Skin epidermis (tissue), 12 donors: ENCODE measurements around the gene CXCL16.
"Not testable (repeated sequence)": the region's sequence is repeated elsewhere in the genome, so short reads cannot be mapped to it uniquely, and the experiment has no call there.

ENCODE experiments used
- H3K27ac ChIP-seq, 21 experiments: fragments of 200-600 bp; sonication (generic) in 11 of 21; one replicate each; pipeline ENCODE4 v1.5.0; 2020; ENCODE audit warnings: mild to moderate bottlenecking in 3 of 21, inconsistent platforms in 2 of 21, moderate library complexity in 2 of 21
- H3K4me3 ChIP-seq, 7 experiments: fragments of 200-600 bp; sonication (generic) in 2 of 7; one replicate each; pipeline ENCODE4 v1.5.0; 2020; ENCODE audit warnings: inconsistent platforms in 2 of 7, mild to moderate bottlenecking in 2 of 7, moderate library complexity in 1 of 7

The CXCL16 gene

GRCh38 chr17:4725646-4726310 lies 13.9 kb downstream of the CXCL16 start:
- Histone ChIP-seq H3K27ac (peak overlapping the region in 8 of 21 experiments; percentile 12 to 69 (median 54)), H3K4me3 (no peak overlapping the region)

- Histone ChIP-seq H3K27ac (no peak overlapping the region), H3K4me3 (no peak overlapping the region)
Measured at GRCh38 chr17:4724650-4725049, 15.1 kb downstream of the CXCL16 start.

- Histone ChIP-seq H3K27ac (peak overlapping the region in 1 of 21 experiments; percentile 3), H3K4me3 (no peak overlapping the region)
Measured at GRCh38 chr17:4722678-4723240, 17.0 kb downstream of the CXCL16 start.

- H3K27ac ChIP-seq = peak overlapping the region in 1 of 21 experiments; percentile 11
- H3K4me3 ChIP-seq = no peak overlapping the region
Measured at GRCh38 chr17:4721203-4722135, 18.3 kb downstream of the CXCL16 start.

- H3K27ac ChIP-seq = no peak overlapping the region
Measured at GRCh38 chr17:4720787-4721186, 18.9 kb downstream of the CXCL16 start.

GRCh38 chr17:4719684-4720221 lies 20.0 kb downstream of the CXCL16 start:
- Histone ChIP-seq H3K4me3 (no peak overlapping the region), H3K27ac (no peak overlapping the region)

More at GRCh38 chr17:4720787-4721186, 18.9 kb downstream of the CXCL16 start:
- H3K4me3 ChIP-seq = no peak overlapping the region

GRCh38 chr17:4719146-4719545 lies 20.6 kb downstream of the CXCL16 start:
- Histone ChIP-seq H3K27ac (no peak overlapping the region), H3K4me3 (no peak overlapping the region)

- no peak overlapping the region for H3K4me3 ChIP-seq
- no peak overlapping the region for H3K27ac ChIP-seq
Measured at GRCh38 chr17:4718276-4718675, 21.5 kb downstream of the CXCL16 start.

- H3K27ac ChIP-seq = peak overlapping the region in 2 of 21 experiments; percentile 14 to 24
- H3K4me3 ChIP-seq = no peak overlapping the region
Measured at GRCh38 chr17:4717791-4718190, 21.9 kb downstream of the CXCL16 start.

GRCh38 chr17:4716081-4716480 lies 23.6 kb downstream of the CXCL16 start:
- Histone ChIP-seq H3K27ac (peak overlapping the region in 8 of 21 experiments; percentile 2 to 90 (median 59)), H3K4me3 (no peak overlapping the region)

GRCh38 chr17:4715063-4715744 lies 24.5 kb downstream of the CXCL16 start:
- Histone ChIP-seq H3K27ac (peak overlapping the region in 15 of 21 experiments; percentile 40 to 90 (median 68)), H3K4me3 (no peak overlapping the region)

- peak overlapping the region in 15 of 21 experiments; percentile 40 to 90 (median 68) for H3K27ac ChIP-seq
- not testable (repeated sequence) for H3K4me3 ChIP-seq
Measured at GRCh38 chr17:4714340-4715062, 25.2 kb downstream of the CXCL16 start.

- Histone ChIP-seq H3K4me3 (peak overlapping the region in 1 of 7 experiments; percentile 61), H3K27ac (peak overlapping the region in 12 of 21 experiments; percentile 43 to 97 (median 90))
Measured at GRCh38 chr17:4712526-4712925, 27.2 kb downstream of the CXCL16 start.

GRCh38 chr17:4711661-4712181 lies 28.0 kb downstream of the CXCL16 start:
- Histone ChIP-seq H3K4me3 (peak overlapping the region in 6 of 7 experiments; percentile 60 to 81 (median 66)), H3K27ac (peak overlapping the region in 17 of 21 experiments; percentile 36 to 97 (median 88))

GRCh38 chr17:4710693-4711634 lies 28.8 kb downstream of the CXCL16 start:
- Histone ChIP-seq H3K27ac (peak overlapping the region; percentile 57 to 97 (median 88)), H3K4me3 (peak overlapping the region; percentile 60 to 81 (median 70))

GRCh38 chr17:4709794-4710692 lies 29.7 kb downstream of the CXCL16 start, which contains the start of gene ARRB2:
Gene ARRB2, plus strand, starts transcription at chr17:4710632. Its CDS starts 90 bp downstream, at chr17:4710722.
- peak within 1 kb of the TSS; percentile 60 to 81 (median 70) for H3K4me3 ChIP-seq
- H3K27ac ChIP-seq = peak within 1 kb of the TSS; percentile 57 to 97 (median 88)
